Stimulated activated CD4-positive, alpha-beta T cell treated with anti-CD3 and anti-CD28 coated beads, Interleukin-15, amount 100 ng/mL, for 24 hours (primary cell): ENCODE data around the gene CASKIN1.
A peak's percentile ranks its signal among the peaks of the same experiment; 100 is the strongest.

Experiments used
- DNase-seq: peaks from one replicate; pipeline ENCODE4 v3.0.0-alpha.2; 2020

The CASKIN1 gene

DNA sequence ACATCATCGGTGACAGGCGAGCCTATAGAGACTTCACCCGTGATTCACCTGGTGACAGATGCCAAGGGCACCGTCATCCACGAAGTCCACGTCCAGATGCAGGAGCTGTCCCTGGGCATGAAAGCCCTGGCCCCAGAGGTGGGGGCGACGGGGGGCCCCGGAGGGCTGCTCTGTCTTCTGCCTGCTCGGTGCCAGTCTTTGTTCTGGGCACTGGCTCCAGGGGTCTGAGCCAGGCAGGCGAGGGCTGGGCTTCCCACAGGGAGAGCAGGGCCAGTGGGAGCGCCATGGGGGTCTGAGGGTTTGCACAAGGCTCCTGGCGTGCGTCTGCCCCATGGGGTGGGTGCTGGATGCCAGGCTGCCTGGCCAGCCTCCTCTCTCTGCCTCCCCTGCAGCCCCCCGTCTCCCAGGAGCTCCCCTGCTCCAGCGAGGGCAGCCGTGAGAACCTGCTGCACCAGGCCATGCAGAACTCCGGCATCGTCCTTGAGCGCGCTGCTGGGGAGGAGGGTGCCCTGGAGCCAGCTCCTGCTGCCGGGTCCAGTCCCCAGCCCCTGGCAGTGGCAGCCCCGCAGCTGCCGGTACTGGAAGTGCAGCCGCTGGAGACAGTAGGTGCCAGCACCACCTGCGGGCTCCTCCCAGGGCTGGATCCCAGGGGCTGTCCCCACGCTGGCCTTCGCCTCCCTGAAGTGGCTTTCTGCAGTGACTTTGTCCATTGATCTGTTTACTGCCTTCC, 36.8 kb upstream of the CASKIN1 start:
- no peak for DNase-seq

DNA sequence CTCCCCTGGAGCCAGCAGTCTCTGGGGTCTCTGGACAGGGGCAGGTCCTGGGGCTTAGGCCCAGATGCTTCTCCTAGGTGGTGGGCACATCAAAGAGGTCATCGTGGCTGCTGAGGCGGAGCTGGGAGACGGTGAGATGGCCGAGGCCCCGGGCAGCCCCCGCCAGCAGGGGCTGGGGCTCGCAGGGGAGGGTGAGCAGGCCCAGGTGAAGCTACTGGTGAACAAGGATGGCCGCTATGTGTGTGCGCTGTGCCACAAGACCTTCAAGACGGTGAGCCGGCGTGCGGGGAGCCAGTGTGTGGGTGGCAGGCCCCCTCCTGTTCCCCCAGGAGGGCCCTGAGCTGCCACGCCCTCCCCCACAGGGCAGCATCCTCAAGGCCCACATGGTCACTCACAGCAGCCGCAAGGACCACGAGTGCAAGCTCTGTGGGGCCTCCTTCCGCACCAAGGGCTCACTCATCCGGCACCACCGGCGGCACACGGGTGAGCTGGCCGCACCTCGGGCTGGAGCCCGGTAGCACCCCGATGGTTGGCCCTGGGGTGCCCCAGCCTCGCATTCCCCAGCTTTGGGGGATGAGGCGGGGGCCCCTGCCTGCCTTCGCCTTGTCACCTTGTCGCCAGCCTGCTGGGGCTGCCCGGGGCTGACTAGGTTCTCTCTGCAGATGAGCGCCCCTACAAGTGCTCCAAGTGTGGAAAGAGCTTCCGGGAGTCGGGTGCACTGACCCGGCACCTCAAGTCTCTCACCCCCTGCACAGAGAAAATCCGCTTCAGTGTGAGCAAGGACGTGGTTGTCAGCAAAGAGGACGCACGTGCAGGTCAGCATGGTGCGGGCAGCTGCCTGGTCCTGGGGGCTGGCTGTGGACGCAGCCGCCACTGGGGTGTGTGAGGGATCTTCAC, 35.9 kb upstream of the CASKIN1 start:
- DNase-seq, result no peak

DNA sequence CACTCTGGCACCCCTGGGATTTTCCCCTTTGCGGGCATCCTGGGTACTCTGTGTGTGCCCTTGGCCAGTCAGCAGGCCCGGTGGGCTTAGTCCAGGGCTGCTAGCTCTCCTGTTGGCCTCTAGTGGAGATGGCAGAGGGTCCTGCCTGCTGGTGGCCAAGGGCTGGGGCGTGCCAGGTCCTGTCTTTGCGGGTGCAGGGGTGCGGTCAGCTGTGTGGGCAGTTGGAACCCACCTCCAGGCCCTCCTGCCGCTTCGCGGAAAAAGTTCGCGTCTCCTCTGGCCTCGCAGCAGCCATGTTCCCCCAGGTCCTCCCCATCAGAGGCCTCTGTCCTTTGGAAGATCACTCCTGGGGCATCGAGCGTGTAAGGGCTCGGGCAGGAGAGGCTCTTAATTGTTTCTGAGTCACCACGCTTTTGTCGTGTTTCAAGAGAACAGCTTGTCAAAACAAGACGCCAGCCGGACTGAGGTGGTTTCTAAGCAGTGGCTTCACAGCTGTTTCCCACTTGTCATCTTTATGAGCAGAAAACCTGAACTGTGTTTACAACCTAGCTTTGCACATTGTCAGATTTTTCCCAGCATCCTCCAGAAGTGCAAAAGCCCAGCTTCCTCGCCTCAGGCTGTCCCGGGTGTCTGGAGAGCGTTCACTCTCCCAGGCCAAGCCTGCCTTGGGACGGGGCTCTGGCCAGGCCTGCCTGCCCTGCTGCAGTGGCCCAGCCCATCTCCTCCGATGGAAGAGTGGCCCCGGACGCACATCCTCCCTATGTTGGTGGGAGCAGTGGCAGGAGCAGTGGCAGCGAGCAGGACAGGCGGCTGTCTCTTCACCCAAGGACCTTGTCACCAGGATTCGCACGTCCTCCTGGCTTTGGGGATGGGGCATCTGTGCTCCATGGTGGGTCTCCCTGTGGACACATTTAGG, 34.9 kb upstream of the CASKIN1 start:
- no peak for DNase-seq

- no peak for DNase-seq
These were observed 34.0 kb upstream of the CASKIN1 start for GRCh38 chr16:2230376-2230775.

- DNase-seq, result no peak
These were observed 33.3 kb upstream of the CASKIN1 start for GRCh38 chr16:2229632-2230250.

GRCh38 chr16:2229091-2229490, 32.7 kb upstream of the CASKIN1 start:
- no peak for DNase-seq

DNA sequence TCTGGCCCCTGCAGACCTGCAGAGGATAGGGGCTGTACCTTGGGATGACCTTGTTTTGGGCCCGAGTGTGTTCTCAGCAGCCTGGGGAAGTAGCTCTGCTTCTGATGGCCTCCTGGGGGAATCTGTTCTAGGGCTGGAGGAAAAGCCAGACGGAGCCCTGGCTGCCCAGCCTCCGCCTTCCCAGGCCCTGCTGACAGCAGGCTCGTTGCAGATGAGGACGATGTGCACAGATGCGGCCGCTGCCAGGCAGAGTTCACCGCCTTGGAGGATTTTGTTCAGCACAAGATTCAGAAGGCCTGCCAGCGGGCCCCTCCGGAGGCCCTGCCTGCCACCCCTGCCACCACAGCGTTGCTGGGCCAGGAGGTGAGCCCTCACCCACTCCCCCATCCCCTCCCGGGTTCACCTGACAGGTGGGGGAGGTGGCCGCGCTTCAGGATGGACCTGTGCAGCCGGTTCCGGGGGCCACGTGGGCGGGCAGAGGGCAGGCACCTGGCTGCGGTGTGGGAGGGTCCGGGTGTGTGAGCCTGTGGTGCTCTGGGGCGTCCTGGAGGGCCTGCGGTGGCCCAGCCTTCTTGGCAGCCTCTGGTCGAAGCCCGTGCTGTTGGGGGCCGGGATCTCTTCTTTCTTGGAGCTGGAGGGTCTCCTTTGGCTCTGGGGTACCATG, 31.9 kb upstream of the CASKIN1 start:
- DNase-seq, result no peak

- DNase-seq, result no peak
These were observed 30.5 kb upstream of the CASKIN1 start for GRCh38 chr16:2226918-2227317.

- no peak for DNase-seq
These were observed 29.9 kb upstream of the CASKIN1 start for GRCh38 chr16:2226245-2226793.

DNA sequence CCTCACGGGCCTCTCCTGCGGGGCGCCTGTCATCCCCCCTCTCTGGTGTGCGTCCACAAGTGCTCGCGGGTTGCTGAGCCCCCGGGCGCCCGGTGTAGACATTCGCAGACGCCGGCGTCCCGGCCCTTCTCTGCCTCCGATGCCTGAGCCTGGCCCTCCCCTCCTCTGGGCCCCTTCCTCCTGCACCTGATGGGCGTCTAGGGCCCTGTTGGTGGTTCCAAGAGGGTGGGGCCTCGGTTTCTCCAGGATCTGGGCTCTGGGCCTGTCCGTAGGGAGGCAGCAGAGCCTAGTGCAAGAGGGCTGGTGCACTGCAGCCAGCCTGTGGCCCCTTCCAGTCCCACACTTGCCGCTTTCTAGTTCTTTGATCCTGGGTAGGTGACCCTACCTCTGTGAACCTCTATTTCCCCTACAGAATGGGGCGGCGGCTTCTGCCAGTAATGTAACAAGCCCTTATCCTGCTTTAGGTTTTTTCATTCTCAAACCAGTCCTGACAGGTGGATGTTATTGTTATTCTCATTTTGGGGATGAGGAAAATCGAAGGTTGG, 27.6 kb upstream of the CASKIN1 start:
- DNase-seq, result peak; percentile 53

- peak; percentile 100 for DNase-seq
These were observed 27.0 kb upstream of the CASKIN1 start, which contains the start of gene E4F1 for GRCh38 chr16:2223221-2223941. Gene E4F1 (plus strand): TSS chr16:2223591. CDS start chr16:2223614, 23 bp downstream.

GRCh38 chr16:2216330-2216729, 19.9 kb upstream of the CASKIN1 start:
- DNase-seq, result no peak

GRCh38 chr16:2214719-2214968, 18.2 kb upstream of the CASKIN1 start, which contains the start of gene PGP:
Gene PGP (minus strand): TSS chr16:2214840. CDS start chr16:2214777, 63 bp downstream.
- no peak for DNase-seq

DNA sequence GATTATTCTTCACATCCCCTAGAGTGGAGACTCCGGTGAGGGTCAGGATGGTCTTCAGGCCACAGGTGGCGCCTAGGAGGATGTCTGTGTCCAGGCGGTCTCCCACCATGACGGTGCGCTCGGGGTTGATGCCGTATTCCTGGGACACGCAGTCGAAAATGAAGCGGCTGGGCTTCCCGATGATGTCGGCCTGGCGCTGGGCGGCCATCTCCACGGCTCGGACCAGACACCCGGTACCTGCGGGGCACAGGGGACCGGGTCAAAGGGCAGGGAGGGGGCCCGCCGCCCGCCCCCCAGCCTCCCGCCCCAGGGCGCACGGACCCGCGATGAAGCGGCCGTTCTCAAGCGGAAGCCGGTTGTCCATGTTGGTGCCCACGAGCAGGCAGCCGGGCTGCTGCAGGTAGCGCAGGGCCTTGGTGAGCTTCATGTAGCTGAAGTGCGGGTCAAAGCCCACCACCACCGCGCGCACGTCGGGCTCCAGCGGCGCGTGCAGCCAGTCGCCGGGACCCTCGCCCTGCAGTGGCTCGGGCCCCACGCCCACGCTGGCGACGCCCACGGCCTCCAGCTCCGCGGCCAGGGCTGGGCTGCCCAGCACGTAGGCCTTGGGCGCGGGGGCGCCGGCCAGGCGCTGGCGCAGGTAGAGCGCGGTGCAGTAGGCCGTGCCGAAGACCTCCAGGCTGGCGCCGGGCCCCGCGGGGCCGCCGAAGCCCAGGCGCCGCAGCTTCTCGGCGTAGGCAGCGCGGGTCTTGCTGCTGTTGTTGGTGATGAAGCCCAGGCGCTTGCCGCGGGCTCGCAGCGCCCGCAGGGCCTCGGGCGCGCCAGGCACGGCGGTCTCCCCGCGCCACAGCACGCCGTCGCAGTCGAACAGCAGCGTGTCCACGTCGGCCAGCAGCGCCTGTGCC, 17.7 kb upstream of the CASKIN1 start:
- peak; percentile 34 for DNase-seq

DNA sequence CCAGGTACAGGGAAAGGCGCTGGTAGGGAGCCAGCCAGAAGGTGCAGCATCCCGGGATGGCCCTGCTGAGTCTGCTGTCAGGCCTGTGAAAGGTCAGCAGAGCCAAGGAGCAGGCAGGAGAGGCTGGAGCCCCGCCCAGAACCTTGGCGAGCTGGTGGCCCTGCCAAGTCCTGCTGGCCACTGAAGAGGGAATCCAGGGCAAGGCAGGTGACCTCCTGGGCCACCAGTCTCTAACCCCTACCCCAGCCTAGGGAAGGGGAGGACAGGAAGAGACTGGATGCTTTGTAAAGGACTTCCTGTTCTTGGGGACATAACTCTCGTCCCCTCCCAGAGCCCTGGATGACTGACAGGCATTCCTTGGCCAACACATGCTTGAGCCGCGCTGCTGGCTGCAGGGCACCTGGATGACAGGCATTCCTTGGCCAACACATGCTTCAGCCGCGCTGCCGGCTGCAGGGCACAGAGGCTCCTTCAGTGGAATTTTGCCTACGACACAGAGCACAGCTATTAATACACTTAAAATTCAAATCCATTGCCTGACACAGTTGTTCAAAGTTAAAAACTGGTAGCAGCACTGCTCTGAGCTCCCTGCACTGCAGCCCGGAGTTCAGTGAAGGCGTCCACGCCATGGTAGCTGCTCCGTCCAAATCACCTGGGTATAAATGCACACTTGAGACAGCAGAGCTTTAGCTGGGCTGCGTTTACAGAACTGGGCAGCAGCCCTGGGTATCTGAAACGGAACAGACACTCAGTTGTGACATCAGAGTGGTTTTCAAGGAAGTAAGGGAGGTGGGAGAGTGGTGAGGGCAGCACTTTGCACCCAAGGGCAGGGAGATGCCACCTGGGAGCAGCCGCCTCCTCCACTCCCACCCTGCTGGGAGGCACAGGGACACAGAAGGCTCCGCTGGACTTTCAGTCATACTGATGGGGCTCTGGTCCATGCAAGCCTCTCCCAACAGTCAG, 16.2 kb upstream of the CASKIN1 start:
- no peak for DNase-seq

- DNase-seq, result no peak
These were observed 15.5 kb upstream of the CASKIN1 start for GRCh38 chr16:2211923-2212347.

GRCh38 chr16:2210386-2211365, 14.3 kb upstream of the CASKIN1 start, which contains the start of gene BRICD5:
Gene BRICD5 (minus strand): TSS chr16:2210863. CDS start chr16:2210833, 30 bp downstream.
- DNase-seq, result peak; percentile 38
